WERI-Rb-1 (cell line): ENCODE measurements around the gene ASIC1.
A peak's percentile ranks its signal among the peaks of the same experiment; 100 is the strongest.

Source experiments
- DNase-seq: peaks from one replicate; pipeline ENCODE4 v3.0.0-alpha.2; 2020
- H3K27ac ChIP-seq: fragments of 250-450 bp; sonication (Bioruptor Pico); 2 replicates; pipeline ENCODE4 v1.5.1; 2020; ENCODE audit warnings: mild to moderate bottlenecking, moderate library complexity
- H3K27me3 ChIP-seq: fragments of 250-450 bp; sonication (Bioruptor Pico); 2 replicates; pipeline ENCODE4 v1.5.1; 2021; ENCODE audit warnings: mild to moderate bottlenecking, low read depth, moderate library complexity; ENCODE audit not compliant: insufficient read depth, severe bottlenecking
- H3K36me3 ChIP-seq: fragments of 250-450 bp; sonication (Bioruptor Pico); 2 replicates; pipeline ENCODE4 v1.5.1; 2020; ENCODE audit warnings: mild to moderate bottlenecking, moderate library complexity
- H3K4me3 ChIP-seq: 2 replicates; pipeline ENCODE4 v1.5.1; 2011; ENCODE audit warnings: low read depth, mild to moderate bottlenecking, control low read depth, low read length
- H3K9me3 ChIP-seq: fragments of 250-450 bp; sonication (Bioruptor Pico); 2 replicates; pipeline ENCODE4 v1.5.1; 2021; ENCODE audit warnings: mild to moderate bottlenecking, moderate library complexity; ENCODE audit not compliant: severe bottlenecking
- CTCF ChIP-seq: IDR thresholded peaks from 2 replicates; pipeline ENCODE4 v1.5.1; 2011; ENCODE audit warnings: low read depth, mild to moderate bottlenecking, control low read depth, inconsistent platforms, low read length

The ASIC1 gene

GRCh38 chr12:50050410-50051098, 6.8 kb upstream of the ASIC1 start:
- DNase-seq = peak; percentile 76
- no peaks in the 10 kb centered on the region for H3K27me3 ChIP-seq
- H3K27ac ChIP-seq = peak overlapping the region; percentile 73
- no peaks in the 10 kb centered on the region for H3K9me3 ChIP-seq
- no peak for TF ChIP-seq CTCF
- peak overlapping the region; percentile 40 for H3K4me3 ChIP-seq
- no peaks in the 10 kb centered on the region for H3K36me3 ChIP-seq

- H3K27ac ChIP-seq = peak overlapping the region; percentile 73
- TF ChIP-seq CTCF = no peak
- no peak for DNase-seq
- H3K4me3 ChIP-seq = no peak overlapping the region
- no peaks in the 10 kb centered on the region for H3K27me3 ChIP-seq
- H3K9me3 ChIP-seq = no peaks in the 10 kb centered on the region
- no peaks in the 10 kb centered on the region for H3K36me3 ChIP-seq
Measured at GRCh38 chr12:50051101-50051806, 6.1 kb upstream of the ASIC1 start.

- Histone ChIP-seq H3K36me3 (no peaks in the 10 kb centered on the region), H3K4me3 (no peak overlapping the region), H3K9me3 (no peaks in the 10 kb centered on the region), H3K27ac (no peak overlapping the region), H3K27me3 (no peaks in the 10 kb centered on the region)
- DNase-seq = no peak
- TF ChIP-seq CTCF = no peak
Measured at GRCh38 chr12:50052544-50052943, 4.9 kb upstream of the ASIC1 start.

GRCh38 chr12:50052964-50053363, 4.4 kb upstream of the ASIC1 start:
- H3K9me3 ChIP-seq = no peaks in the 10 kb centered on the region
- no peak overlapping the region for H3K27ac ChIP-seq
- H3K36me3 ChIP-seq = no peaks in the 10 kb centered on the region
- no peak for TF ChIP-seq CTCF
- H3K4me3 ChIP-seq = no peak overlapping the region
- H3K27me3 ChIP-seq = no peaks in the 10 kb centered on the region
- no peak for DNase-seq

GRCh38 chr12:50053583-50053982, 3.8 kb upstream of the ASIC1 start:
- Histone ChIP-seq H3K27ac (no peak overlapping the region), H3K27me3 (no peaks in the 10 kb centered on the region), H3K36me3 (no peaks in the 10 kb centered on the region), H3K4me3 (no peak overlapping the region), H3K9me3 (no peaks in the 10 kb centered on the region)
- DNase-seq = no peak
- no peak for TF ChIP-seq CTCF
